Thoracic aorta (tissue), 2 donors: ENCODE results near the gene DTX3. TPM values are rescaled to one million over a fixed set of nuclear protein-coding genes. Genes with fewer than 3 reads are reported as not detected.

Experiments used
- ATAC-seq: fragments of 150-250 bp; one replicate; pipeline ENCODE4 v1.8.0; 2017; ENCODE audit warnings: low read depth; ENCODE audit not compliant: insufficient number of reproducible peaks, low FRiP score
- DNase-seq: peaks from one replicate; pipeline ENCODE4 v3.0.0-alpha.2; 2020; ENCODE audit warnings: low spot score
- H3K27ac ChIP-seq, 2 donors: fragments of 200-600 bp; sonication (generic); 1 replicate in 1 of 2; 2 replicates in 1 of 2; pipeline ENCODE4 v1.5.1; 2016; ENCODE audit warnings: mild to moderate bottlenecking in 2 of 2, moderate library complexity in 2 of 2
- H3K27me3 ChIP-seq: fragments of 200-600 bp; sonication (generic); replicated peaks from 2 replicates; pipeline ENCODE4 v1.6.0; 2016; ENCODE audit warnings: mild to moderate bottlenecking; ENCODE audit not compliant: insufficient read depth
- H3K36me3 ChIP-seq: fragments of 200-600 bp; sonication (generic); one replicate; pipeline ENCODE4 v1.5.1; 2016
- H3K4me1 ChIP-seq, 2 donors: fragments of 200-600 bp; sonication (generic); 1 replicate in 1 of 2; 2 replicates in 1 of 2; pipeline versions ENCODE4 v1.5.1 to v1.6.0; 2016; ENCODE audit warnings: low read depth in 2 of 2, mild to moderate bottlenecking in 1 of 2; ENCODE audit not compliant: control insufficient read depth in 1 of 2
- H3K4me3 ChIP-seq: fragments of 200-600 bp; sonication (generic); 2 replicates; pipeline ENCODE4 v1.5.1; 2016; ENCODE audit warnings: mild to moderate bottlenecking
- H3K9me3 ChIP-seq: fragments of 200-600 bp; sonication (generic); 2 replicates; pipeline ENCODE4 v1.5.1; 2016
- total RNA-seq, 2 donors: library from RNA; depleted of rRNA; stranded (reverse); fragments of >200 nt; gene quantifications; one replicate each; pipeline versions ENCODE4 v1.1.0 to v1.2.3, GENCODE V29; 2016
- TF ChIP-seq, protein P1 (sequence below): fragments of 200-600 bp; sonication (generic); IDR thresholded peaks from one replicate; pipeline ENCODE4 v1.5.1; 2019; ENCODE audit warnings: antibody characterized with exemption

Gene DTX3
- total RNA-seq, 2 donors from 2014 or later: 37.9 to 55.1 TPM

DNA sequence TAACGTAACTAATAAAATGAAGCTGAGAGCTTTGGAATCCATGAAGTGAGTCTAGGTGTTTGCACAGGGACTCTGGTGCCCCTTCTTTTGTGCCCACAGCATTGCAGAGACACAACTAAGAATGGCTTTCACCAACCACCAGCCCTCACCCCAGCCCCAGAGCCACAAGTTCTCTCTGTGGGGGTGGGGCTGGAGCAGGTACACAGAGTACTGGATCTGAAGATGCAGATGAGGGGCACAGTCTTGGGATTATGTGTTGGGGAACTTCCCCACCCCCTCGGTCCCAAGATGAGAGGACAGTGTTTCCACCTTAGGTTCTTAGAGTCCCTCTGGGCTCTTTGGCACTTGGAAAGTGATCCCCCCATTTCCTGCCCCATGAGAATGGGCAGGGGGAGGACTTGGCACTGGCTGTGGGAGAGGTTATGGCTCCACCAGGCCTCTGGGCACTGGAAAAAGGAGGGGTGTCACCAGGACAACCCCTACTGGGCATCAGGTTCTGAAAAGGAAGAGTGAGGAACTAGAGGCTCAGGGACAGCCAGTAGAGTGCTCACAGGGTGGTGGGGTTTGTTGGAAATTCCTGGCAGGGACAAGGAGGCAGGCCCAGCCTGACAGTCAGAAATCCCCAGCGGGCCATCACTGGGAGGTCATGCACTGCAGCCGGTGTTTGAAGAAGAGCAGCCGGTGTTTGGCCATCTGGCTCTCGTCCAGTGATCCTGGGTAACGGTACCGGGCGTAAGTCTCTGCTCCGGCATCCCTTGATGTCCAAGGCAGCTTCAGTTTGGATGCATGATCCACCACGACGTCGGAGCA lies 21.7 kb downstream of the DTX3 start:
- TF ChIP-seq, protein P1, sequence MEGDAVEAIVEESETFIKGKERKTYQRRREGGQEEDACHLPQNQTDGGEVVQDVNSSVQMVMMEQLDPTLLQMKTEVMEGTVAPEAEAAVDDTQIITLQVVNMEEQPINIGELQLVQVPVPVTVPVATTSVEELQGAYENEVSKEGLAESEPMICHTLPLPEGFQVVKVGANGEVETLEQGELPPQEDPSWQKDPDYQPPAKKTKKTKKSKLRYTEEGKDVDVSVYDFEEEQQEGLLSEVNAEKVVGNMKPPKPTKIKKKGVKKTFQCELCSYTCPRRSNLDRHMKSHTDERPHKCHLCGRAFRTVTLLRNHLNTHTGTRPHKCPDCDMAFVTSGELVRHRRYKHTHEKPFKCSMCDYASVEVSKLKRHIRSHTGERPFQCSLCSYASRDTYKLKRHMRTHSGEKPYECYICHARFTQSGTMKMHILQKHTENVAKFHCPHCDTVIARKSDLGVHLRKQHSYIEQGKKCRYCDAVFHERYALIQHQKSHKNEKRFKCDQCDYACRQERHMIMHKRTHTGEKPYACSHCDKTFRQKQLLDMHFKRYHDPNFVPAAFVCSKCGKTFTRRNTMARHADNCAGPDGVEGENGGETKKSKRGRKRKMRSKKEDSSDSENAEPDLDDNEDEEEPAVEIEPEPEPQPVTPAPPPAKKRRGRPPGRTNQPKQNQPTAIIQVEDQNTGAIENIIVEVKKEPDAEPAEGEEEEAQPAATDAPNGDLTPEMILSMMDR: no peak
- no peak overlapping the region for H3K27ac ChIP-seq
- DNase-seq: no peak
- peaks cover 2% of the 10 kb centered on the region in 2 donors for H3K4me1 ChIP-seq
- no peak for ATAC-seq
- H3K36me3 ChIP-seq: peaks cover 12% of the 10 kb centered on the region
- H3K27me3 ChIP-seq: no peaks in the 10 kb centered on the region
- H3K4me3 ChIP-seq: no peak overlapping the region
- H3K9me3 ChIP-seq: no peaks in the 10 kb centered on the region

DNA sequence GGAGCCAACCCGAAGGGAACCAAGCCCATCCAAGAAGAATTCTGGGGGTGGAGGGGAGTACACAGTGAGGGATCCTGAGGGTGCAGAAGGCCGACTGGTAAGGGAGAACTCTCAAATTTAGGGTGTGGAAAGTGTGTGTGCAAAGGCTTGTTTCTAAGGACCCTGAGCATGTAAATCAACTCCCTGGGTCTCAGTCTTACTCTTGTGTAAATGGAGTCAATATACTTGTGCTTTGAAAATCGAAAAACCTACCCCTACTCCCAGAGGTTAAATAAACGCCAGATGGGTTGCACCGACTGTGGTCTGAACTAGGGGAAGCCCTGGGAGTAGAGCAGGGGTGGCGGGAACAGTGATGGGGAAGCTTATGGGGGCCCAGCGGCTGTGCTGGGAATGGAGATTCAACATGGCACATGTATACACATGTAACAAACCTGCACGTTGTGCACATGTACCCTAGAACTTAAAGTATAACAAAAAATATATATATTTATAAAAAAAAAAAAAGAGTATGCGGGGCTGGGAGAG lies 22.4 kb downstream of the DTX3 start:
- peaks cover 4 to 5% of the 10 kb centered on the region in 2 donors for H3K4me1 ChIP-seq
- no peak overlapping the region for H3K27ac ChIP-seq
- TF ChIP-seq, protein P1: no peak
- peaks cover 12% of the 10 kb centered on the region for H3K36me3 ChIP-seq
- no peaks in the 10 kb centered on the region for H3K9me3 ChIP-seq
- no peak overlapping the region for H3K4me3 ChIP-seq
- H3K27me3 ChIP-seq: no peaks in the 10 kb centered on the region
- DNase-seq (no peak), ATAC-seq (no peak)

DNA sequence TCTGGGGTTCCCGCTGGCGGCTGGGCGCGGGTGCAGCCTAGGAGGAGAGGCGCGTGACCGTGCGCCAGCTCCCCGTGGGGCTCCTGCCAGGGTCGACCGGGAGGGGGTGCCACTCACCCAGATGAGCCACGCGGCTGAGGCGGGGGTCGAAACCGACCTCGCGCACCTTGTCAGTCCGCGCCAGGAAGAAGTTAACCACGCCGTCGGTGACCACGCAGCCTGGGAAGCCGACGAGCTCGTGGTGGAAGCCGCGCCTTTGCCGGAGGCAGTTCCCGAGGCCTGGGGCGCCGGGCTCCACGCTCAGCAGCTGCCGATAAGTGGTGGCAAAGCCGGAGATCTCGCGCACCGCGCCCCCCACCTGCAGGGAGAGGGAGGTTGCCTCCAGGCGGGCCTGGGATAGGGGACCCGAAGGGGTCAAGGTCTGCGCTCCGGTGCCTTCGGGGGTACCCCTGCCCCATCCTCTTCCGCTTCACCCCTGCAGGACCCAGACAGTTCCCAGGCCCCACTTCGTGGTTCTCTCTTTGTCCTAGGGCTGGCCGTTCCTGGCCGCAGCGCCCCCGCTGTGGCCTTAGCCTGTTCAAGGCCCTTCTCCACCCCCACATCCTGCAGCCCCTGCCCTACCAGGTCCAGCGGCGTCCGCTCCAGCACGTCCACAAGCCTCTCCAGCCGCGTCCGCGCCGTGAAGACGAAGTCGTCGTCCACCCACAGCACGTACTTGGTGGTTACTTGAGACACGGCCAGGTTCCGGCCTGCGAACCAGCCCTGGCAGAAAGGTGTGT lies 23.1 kb downstream of the DTX3 start:
- TF ChIP-seq, protein P1: no peak
- no peak for DNase-seq
- Histone ChIP-seq H3K4me3 (no peak overlapping the region), H3K4me1 (peaks cover 7 to 11% of the 10 kb centered on the region in 2 donors), H3K27ac (no peak overlapping the region), H3K36me3 (peaks cover 12% of the 10 kb centered on the region), H3K9me3 (no peaks in the 10 kb centered on the region), H3K27me3 (no peaks in the 10 kb centered on the region)
- no peak for ATAC-seq

DNA sequence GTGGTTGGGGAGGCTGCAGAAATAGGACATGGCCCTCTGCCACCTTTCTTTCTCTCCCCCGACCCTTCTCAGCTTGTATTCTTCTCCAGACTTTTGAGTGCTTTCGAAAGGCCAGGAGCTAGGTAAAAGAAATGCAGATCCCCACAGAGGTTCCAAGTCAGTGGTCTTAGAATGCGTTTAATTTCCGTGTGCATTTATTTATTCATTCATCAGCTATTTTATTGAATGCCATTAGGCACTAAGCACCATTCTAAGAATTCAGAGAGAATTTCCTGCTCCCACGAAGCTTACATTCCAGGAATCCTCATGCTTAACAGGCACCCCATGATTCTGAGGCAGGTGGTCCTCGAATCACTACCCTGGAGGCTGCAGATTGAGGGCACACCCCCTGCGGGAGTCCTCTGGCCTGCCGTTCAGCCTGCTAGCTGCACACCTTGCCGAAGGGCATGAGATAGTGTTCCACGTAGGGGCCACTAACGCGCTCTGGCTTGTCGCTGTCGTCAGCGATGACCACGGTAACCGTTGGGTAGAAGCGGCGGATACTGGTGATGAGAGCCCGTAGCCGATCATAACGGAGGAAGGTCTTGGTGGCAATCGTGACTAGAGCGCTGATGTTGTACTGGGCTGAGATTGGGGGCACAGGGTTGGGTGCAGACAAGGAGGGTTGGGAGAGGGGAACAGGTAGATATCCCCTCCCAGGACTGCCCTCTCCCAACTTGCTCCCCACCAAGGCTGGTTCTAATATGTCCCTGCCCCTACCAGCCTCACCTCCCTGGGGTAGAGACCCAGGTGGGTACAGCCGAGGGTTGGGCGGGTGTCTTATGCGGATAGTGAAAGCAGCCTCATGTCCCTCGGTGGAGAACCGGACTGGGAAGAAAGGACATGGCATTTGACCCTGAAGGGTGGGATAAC lies 23.9 kb downstream of the DTX3 start:
- DNase-seq (no peak), ATAC-seq (no peak)
- Histone ChIP-seq H3K9me3 (no peaks in the 10 kb centered on the region), H3K4me3 (no peak overlapping the region), H3K27ac (no peak overlapping the region), H3K36me3 (peaks cover 12% of the 10 kb centered on the region), H3K4me1 (peaks cover 7 to 16% of the 10 kb centered on the region in 2 donors), H3K27me3 (no peaks in the 10 kb centered on the region)
- TF ChIP-seq, protein P1: no peak
